ENCODE results near the gene CFAP61. TPM values are rescaled to one million over a fixed set of nuclear protein-coding genes. Genes with fewer than 3 reads are reported as not detected.

CFAP61 gene
- total and polyA plus RNA-seq, 8 donors = 0.95 to 5.3 (median 3.2) TPM; not detected in 1

GRCh38 chr20:20371083-20371482 lies 318.8 kb downstream of the CFAP61 start:
- H3K27me3 ChIP-seq = peaks cover 70 to 100% of the 10 kb centered on the region in 2 donors
- no peak for TF ChIP-seq CTCF (IDR thresholded peaks at IDR 0.05)
- intact Hi-C loops (cut with DNase I) = no loop called here
- H3K4me3 ChIP-seq = no peak overlapping the region
- H3K4me1 ChIP-seq = peaks cover 0 to 30% of the 10 kb centered on the region in 2 donors
- ATAC-seq = no peak
- no peaks in the 10 kb centered on the region for H3K36me3 ChIP-seq
- no peaks in the 10 kb centered on the region for H3K9me3 ChIP-seq
- no peak for DNase-seq
- H3K27ac ChIP-seq = no peak overlapping the region

GRCh38 chr20:20371681-20372080 lies 319.3 kb downstream of the CFAP61 start:
- DNase-seq (no peak), ATAC-seq (no peak)
- Histone ChIP-seq H3K4me1 (peaks cover 0 to 30% of the 10 kb centered on the region in 2 donors), H3K4me3 (no peak overlapping the region), H3K27me3 (peaks cover 64 to 100% of the 10 kb centered on the region in 2 donors), H3K9me3 (no peaks in the 10 kb centered on the region), H3K27ac (no peak overlapping the region), H3K36me3 (no peaks in the 10 kb centered on the region)
- intact Hi-C loops (cut with DNase I) = no loop called here
- TF ChIP-seq CTCF (IDR thresholded peaks at IDR 0.05) = no peak

- H3K4me3 ChIP-seq = no peak overlapping the region
- H3K36me3 ChIP-seq = no peaks in the 10 kb centered on the region
- ATAC-seq = no peak
- peaks cover 0 to 17% of the 10 kb centered on the region in 2 donors for H3K4me1 ChIP-seq
- no peak for TF ChIP-seq CTCF (IDR thresholded peaks at IDR 0.05)
- H3K9me3 ChIP-seq = no peaks in the 10 kb centered on the region
- no peak for DNase-seq
- intact Hi-C loops (cut with DNase I) = no loop called here
- H3K27ac ChIP-seq = no peak overlapping the region
- H3K27me3 ChIP-seq = peaks cover 49 to 89% of the 10 kb centered on the region in 2 donors
Measured at GRCh38 chr20:20373091-20373571, 320.8 kb downstream of the CFAP61 start.

DNA sequence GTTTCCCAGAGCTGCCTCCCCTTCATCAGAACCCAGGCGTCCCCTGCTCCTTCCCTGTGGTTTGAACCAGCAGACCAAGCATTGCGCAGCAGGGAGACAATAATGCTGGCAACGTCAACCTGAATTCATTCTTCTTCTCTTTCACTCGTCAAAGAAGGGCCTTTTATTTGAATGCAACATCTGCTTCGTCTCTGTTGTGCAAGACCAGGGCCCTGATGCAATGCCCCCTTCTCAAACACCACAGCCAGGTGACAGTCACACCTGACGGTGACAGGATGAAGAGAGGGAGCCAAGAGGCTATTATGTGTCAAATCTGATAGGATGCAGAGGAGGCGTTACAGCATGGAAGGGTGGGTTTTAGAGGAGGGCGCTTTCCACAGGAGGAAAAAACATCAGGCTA lies 323.5 kb downstream of the CFAP61 start:
- H3K27ac ChIP-seq = no peak overlapping the region
- DNase-seq (no peak), ATAC-seq (no peak)
- H3K36me3 ChIP-seq = no peaks in the 10 kb centered on the region
- H3K9me3 ChIP-seq = peaks cover 0 to 2% of the 10 kb centered on the region in 2 donors
- no peaks in the 10 kb centered on the region for H3K4me1 ChIP-seq
- TF ChIP-seq CTCF (IDR thresholded peaks at IDR 0.05) = no peak
- peaks cover 24 to 61% of the 10 kb centered on the region in 2 donors for H3K27me3 ChIP-seq
- H3K4me3 ChIP-seq = no peak overlapping the region
- intact Hi-C loops (cut with DNase I) = no loop called here

DNA sequence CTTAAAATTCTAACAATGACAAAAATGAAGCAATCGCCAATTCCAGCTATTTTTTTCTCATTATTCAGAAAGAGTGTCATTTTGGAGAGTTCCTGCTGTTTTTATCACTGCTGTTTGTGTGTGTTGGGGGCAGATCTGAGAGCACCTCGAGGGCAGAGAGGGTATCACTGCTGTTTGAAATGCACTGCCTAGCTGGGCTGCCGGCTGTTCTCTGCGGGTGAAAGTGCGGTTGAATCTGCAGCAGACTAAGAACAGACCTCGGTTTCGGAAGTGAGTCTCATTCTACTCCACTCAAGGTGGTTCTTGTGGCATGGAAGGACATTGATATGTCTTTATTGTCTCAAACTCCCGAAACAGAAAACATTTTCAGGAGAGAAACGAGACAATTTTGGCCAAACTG lies 333.9 kb downstream of the CFAP61 start:
- H3K9me3 ChIP-seq = no peaks in the 10 kb centered on the region
- H3K27me3 ChIP-seq = no peaks in the 10 kb centered on the region
- no peak overlapping the region for H3K27ac ChIP-seq
- H3K4me3 ChIP-seq = no peak overlapping the region
- ATAC-seq (no peak), DNase-seq (no peak)
- no peak for TF ChIP-seq CTCF (IDR thresholded peaks at IDR 0.05)
- H3K36me3 ChIP-seq = peaks cover 0 to 23% of the 10 kb centered on the region in 2 donors
- intact Hi-C loops (cut with DNase I) = no loop called here
- H3K4me1 ChIP-seq = no peaks in the 10 kb centered on the region

All from left lung (tissue), 10 donors.